Thoracic aorta (tissue), 2 donors: ENCODE measurements around the gene FGGY. TPM values are rescaled to one million over a fixed set of nuclear protein-coding genes. Genes with fewer than 3 reads are reported as not detected.

Experiments used
- ATAC-seq: fragments of 150-250 bp; one replicate; pipeline ENCODE4 v1.8.0; 2017; ENCODE audit warnings: low read depth; ENCODE audit not compliant: insufficient number of reproducible peaks, low FRiP score
- DNase-seq: peaks from one replicate; pipeline ENCODE4 v3.0.0-alpha.2; 2020; ENCODE audit warnings: low spot score
- H3K27ac ChIP-seq, 2 donors: fragments of 200-600 bp; sonication (generic); 1 replicate in 1 of 2; 2 replicates in 1 of 2; pipeline ENCODE4 v1.5.1; 2016; ENCODE audit warnings: mild to moderate bottlenecking in 2 of 2, moderate library complexity in 2 of 2
- H3K27me3 ChIP-seq: fragments of 200-600 bp; sonication (generic); replicated peaks from 2 replicates; pipeline ENCODE4 v1.6.0; 2016; ENCODE audit warnings: mild to moderate bottlenecking; ENCODE audit not compliant: insufficient read depth
- H3K36me3 ChIP-seq: fragments of 200-600 bp; sonication (generic); one replicate; pipeline ENCODE4 v1.5.1; 2016
- H3K4me1 ChIP-seq, 2 donors: fragments of 200-600 bp; sonication (generic); 1 replicate in 1 of 2; 2 replicates in 1 of 2; pipeline versions ENCODE4 v1.5.1 to v1.6.0; 2016; ENCODE audit warnings: low read depth in 2 of 2, mild to moderate bottlenecking in 1 of 2; ENCODE audit not compliant: control insufficient read depth in 1 of 2
- H3K4me3 ChIP-seq: fragments of 200-600 bp; sonication (generic); 2 replicates; pipeline ENCODE4 v1.5.1; 2016; ENCODE audit warnings: mild to moderate bottlenecking
- H3K9me3 ChIP-seq: fragments of 200-600 bp; sonication (generic); 2 replicates; pipeline ENCODE4 v1.5.1; 2016
- total RNA-seq, 2 donors: library from RNA; depleted of rRNA; stranded (reverse); fragments of >200 nt; gene quantifications; one replicate each; pipeline versions ENCODE4 v1.1.0 to v1.2.3, GENCODE V29; 2016
- TF ChIP-seq, protein P1 (sequence below): fragments of 200-600 bp; sonication (generic); IDR thresholded peaks from one replicate; pipeline ENCODE4 v1.5.1; 2019; ENCODE audit warnings: antibody characterized with exemption

FGGY gene
- total RNA-seq, 2 donors from 2014 or later: 6.5 to 9.9 TPM

DNA sequence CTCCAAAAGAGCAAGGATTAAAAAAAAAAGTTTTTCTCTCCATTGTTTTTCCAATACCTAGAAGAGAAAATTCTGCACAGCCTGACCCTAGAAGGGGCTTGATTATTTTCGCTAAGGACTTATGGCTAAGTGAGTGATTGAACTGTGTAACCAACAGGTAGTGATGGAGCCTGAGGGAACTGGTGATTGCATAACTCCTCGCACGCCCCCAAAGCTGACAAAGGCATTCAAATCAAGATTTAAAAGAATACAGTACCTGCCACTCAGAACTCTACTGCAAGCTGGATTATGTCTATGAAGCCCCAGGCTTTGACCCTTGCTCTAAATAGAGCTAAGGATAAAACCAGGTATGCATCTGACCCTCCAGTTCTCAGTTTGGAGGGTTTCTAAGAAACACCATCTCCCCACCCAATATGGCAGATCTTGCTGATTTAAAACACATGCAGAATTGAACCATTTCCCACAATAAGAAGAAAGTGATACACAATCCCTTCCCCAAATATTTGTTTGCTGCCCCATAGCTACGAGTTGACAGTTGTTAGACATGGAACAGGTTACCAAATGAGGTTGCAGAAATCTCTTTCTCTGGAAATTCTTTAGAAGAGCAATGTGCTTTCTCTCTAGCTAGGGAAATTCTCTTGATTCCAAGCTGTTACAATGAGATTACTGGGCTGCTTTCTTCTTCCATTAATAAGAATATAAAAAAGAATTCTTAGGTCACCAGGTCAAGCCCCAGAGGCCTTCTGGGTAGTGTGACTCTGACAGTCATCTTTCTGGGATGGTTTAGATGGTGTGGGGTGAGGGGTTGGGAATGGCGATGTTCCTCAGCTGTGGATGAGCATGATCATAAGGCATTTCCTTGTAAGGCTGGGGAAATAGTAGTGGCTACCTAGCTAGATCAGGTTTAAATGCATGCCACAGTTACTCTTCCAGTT, 35.1 kb downstream of the FGGY start:
- DNase-seq (no peak), ATAC-seq (no peak)
- Histone ChIP-seq H3K36me3 (peaks cover 2% of the 10 kb centered on the region), H3K9me3 (no peaks in the 10 kb centered on the region), H3K27me3 (no peaks in the 10 kb centered on the region), H3K4me3 (no peak overlapping the region), H3K27ac (no peak overlapping the region), H3K4me1 (no peaks in the 10 kb centered on the region)
- TF ChIP-seq, protein P1, sequence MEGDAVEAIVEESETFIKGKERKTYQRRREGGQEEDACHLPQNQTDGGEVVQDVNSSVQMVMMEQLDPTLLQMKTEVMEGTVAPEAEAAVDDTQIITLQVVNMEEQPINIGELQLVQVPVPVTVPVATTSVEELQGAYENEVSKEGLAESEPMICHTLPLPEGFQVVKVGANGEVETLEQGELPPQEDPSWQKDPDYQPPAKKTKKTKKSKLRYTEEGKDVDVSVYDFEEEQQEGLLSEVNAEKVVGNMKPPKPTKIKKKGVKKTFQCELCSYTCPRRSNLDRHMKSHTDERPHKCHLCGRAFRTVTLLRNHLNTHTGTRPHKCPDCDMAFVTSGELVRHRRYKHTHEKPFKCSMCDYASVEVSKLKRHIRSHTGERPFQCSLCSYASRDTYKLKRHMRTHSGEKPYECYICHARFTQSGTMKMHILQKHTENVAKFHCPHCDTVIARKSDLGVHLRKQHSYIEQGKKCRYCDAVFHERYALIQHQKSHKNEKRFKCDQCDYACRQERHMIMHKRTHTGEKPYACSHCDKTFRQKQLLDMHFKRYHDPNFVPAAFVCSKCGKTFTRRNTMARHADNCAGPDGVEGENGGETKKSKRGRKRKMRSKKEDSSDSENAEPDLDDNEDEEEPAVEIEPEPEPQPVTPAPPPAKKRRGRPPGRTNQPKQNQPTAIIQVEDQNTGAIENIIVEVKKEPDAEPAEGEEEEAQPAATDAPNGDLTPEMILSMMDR: no peak

DNA sequence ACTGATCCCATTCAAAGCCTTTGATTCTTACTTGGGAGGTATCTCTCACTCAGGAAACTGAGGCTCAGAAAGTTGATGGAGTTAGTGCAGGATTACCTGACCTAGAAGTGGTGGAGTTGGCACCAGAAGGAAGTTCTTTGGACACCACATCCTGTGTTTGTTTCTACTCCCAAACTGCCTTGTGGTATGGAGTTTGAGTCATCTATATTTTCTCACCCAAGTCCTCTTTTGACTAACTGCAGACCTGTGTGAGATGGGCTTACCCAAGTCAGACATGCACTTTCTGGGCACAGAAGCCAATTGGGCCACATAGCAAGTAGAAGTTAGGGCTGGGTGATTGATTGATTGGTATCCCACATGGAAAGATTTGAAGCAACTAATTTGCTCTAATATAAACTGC, 36.1 kb downstream of the FGGY start:
- peaks cover 2% of the 10 kb centered on the region for H3K36me3 ChIP-seq
- TF ChIP-seq, protein P1: no peak
- H3K4me1 ChIP-seq: no peaks in the 10 kb centered on the region
- no peak for DNase-seq
- no peaks in the 10 kb centered on the region for H3K27me3 ChIP-seq
- ATAC-seq: no peak
- no peaks in the 10 kb centered on the region for H3K9me3 ChIP-seq
- H3K27ac ChIP-seq: no peak overlapping the region
- no peak overlapping the region for H3K4me3 ChIP-seq

DNA sequence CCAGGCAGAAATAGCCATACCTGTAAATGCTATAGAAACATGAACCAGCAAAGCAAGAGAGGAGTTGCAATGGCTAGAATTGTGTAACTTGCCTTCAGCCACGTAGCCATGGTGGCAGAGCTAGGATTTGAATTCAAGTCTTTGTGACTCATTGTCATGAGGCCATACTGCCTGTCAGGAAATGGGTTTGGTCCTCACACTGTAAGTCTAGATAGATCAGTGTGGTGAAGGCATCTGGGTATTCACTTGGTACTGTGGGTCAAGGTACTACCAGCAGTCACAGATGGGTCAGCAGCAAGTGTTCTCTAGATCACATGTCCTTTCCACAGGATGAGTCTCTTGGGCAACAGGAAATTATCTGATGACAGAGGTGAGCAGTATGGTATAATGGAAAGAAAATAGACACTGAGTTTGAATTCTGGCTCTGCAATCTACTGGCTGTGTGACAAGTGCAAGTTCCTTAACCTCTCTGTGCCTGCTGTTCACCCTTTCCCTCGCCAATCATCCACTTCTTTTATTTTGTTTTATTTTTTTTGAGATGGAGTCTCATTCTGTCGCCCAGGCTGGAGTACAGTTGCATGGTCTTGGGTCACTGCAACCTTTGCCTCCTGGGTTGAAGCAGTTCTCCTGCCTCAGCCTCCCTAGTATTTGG, 36.9 kb downstream of the FGGY start:
- no peaks in the 10 kb centered on the region for H3K9me3 ChIP-seq
- H3K27me3 ChIP-seq: no peaks in the 10 kb centered on the region
- H3K4me1 ChIP-seq: no peaks in the 10 kb centered on the region
- DNase-seq (no peak), ATAC-seq (no peak)
- H3K27ac ChIP-seq: no peak overlapping the region
- peaks cover 2% of the 10 kb centered on the region for H3K36me3 ChIP-seq
- H3K4me3 ChIP-seq: no peak overlapping the region
- TF ChIP-seq, protein P1: no peak

DNA sequence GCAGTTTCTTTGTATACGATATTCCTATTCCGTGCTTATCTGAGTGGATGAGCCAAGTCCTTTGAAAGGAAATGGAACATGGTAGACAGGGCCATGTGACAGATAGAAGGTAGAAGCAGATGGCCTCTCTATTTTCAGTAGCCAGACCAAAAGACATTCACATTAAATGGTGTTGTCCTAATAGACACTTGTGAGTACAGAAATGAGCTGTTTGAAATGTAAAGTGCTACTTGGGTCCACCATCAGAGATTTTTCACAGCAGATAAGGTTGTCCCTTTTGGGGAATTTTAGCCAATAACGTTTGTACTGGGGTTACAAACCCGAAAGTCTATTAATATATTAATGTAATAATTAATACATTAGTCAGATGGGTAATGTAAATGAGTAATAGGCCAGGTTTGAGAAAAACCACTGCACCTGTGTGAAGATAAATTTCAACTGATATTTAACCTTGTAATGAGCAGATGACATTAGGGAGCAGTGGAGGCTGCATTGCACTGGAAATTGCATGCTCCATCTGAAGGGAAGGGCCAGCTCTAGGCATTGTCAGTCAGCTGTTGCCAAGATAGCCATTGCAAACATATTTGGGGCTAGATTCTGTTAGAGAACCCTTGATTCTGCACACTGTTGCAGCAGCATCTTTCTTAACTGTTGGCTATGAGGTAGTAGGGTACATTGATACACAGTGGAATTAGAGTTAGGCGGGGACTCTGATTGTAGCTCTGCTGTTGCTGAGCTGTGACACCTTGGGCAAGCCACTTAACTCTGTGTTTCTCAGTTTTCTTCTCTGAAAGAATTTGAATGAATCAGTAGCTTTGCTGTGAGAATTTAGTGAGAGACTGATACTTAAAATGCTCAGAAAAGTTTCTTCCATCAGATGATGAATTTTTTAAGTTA, 43.8 kb downstream of the FGGY start:
- Histone ChIP-seq H3K27ac (no peak overlapping the region), H3K4me3 (no peak overlapping the region), H3K36me3 (no peaks in the 10 kb centered on the region), H3K4me1 (no peaks in the 10 kb centered on the region), H3K9me3 (no peaks in the 10 kb centered on the region), H3K27me3 (no peaks in the 10 kb centered on the region)
- DNase-seq (no peak), ATAC-seq (no peak)
- TF ChIP-seq, protein P1: no peak
